NCI-H2081 (cell line): ENCODE data around the gene PPFIA2.

Experiments used
- DNase-seq, 2 experiments: peaks; one replicate each; lab custom pipeline; 2025; lab: John Stamatoyannopoulos, UW

Gene PPFIA2

GRCh38 chr12:81759190-81760051 lies at the start of gene PPFIA2:
TSS of gene PPFIA2 (minus strand) at chr12:81759350.
- peak; percentile 78 to 84 for DNase-seq

DNA sequence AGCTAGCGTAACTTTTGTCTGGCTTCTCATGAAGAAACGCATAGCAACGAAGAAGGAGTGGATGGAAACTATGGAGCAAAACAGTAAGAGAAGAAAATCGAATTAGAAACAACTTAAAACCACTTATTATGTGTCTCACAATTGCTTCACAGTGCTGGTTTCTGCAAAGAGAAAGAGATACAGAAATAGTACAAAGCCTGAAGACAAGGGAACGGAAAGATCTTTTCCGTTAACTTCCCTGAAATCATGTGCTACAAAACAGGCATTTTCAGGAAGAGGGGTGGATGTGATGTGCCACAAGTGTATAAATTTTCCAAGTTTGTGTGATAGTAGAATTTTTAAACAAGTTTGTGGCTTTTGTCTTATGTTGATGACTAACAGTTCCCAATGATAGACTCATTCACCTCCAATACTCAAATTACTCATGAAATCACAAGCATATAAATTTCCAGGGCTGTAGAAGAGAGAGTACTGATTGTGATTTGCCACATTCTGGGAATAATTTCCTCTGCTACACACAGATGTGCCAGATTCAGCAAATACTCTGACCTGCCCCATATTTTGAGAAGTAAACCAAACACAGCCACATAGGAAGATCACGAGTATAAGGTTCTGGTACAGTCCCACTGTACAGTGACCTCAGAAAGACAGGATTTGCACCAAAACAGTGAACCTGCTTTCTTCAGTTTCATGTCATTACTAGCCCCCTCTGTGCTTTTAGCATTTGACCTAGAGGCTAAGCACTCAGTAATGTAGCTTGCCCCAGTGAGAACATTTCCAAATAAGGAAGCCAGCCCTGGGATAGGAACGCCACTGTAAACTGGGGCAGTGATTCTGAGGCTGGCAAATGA lies 41.4 kb upstream of the PPFIA2 start:
- no peak for DNase-seq

- DNase-seq, result no peak
These were observed 39.1 kb upstream of the PPFIA2 start for GRCh38 chr12:81798294-81798693.

DNA sequence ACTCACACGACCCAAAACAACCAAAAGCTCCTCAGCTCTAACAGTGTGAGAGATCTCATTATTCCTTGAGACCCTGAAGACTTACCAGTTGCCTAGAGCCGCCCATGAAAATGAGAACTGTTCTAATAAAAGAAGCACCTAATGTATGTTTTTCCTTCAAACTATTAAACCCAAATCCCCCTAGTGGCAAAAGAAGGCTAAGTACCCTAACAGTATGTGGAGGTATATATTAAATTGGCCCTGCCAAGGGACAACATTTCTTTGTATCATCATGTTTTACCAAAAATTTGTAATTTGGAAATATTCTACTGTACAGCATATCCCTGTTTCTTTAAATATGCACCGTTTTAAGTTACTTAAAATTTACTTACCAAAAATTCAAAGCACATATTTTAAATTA lies 38.0 kb upstream of the PPFIA2 start:
- DNase-seq, result peak; percentile 12 to 34

- no peak for DNase-seq
These were observed 33.5 kb upstream of the PPFIA2 start for GRCh38 chr12:81792666-81793065.

GRCh38 chr12:81779216-81779615 lies 20.1 kb upstream of the PPFIA2 start:
- no peak for DNase-seq

GRCh38 chr12:81778719-81779118 lies 19.6 kb upstream of the PPFIA2 start:
- no peak for DNase-seq

DNA sequence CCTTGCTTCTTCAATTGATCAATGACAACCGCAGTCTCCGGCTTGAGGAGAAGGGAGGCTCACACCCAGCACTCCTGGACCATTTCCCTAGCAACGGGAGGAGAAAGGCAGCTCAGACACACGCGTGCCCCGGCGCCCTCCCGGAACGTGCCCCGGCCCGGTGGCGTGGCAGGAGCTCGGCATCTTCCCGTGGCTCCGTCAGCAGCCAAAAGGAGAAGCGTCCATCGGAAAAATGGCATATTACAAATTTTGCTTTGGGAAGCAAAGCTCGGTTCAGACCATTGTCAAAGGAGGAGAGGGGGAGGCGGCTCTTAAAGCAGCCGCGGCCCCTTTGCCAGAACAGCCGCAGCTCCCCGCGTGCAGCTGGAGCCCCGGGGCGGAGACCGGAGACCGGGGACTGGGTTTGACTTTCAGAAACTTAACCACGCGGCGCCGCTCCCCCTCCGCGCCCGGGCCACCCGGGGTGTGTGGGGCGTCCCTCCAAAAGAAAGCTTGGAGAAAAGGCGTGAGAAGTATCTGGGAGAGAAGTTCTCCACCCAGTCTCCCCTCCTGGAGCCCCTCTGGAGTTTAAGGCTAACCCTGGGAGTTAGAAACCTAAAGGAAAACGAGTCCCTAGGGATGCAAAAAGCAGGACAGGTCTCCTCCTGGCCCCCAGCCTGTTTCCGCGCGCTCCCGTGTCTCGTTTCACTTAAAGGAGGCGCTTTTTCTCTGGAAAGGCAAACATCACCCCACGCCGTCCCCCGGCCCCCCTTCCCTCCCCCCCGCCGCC lies 545 bp downstream of the PPFIA2 start:
- peak; percentile 57 to 72 for DNase-seq

DNA sequence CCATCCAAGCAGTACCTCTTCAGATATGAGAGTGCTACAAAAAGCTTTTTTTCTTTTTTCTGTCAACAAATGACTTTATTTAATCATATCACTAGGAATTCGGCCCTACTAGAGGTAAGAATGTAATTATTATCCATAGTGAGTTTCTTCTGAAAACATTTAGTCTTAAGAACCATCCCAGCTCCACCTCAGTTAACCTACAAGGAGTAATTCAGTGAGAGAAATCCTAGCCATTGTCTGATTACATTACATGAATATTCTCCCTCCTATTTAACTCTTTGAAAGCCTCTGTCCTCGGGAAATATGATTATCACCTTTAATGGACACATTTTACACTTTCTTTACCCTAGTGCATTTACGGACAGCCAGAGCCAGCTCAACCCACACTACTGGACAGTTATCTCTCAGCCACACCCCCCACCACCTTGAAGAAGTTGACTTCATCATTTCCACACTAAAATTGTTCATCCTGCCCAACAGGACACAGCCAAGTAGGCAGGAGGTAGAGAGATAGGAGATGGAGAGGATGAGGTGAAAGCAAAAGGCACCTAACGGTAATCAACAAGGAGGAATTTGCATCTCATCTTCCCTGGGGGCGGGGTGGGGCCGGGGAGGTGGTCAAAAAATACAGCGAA lies 1.3 kb downstream of the PPFIA2 start:
- DNase-seq, result no peak

GRCh38 chr12:81729781-81730180 lies 29.4 kb downstream of the PPFIA2 start:
- no peak for DNase-seq

GRCh38 chr12:81727391-81727790 lies 31.8 kb downstream of the PPFIA2 start:
- DNase-seq, result no peak

- DNase-seq, result no peak
These were observed 32.5 kb downstream of the PPFIA2 start for GRCh38 chr12:81726634-81727033.

- no peak for DNase-seq
These were observed 35.8 kb downstream of the PPFIA2 start for GRCh38 chr12:81723361-81723760.

GRCh38 chr12:81722004-81722403 lies 37.1 kb downstream of the PPFIA2 start:
- no peak for DNase-seq

DNA sequence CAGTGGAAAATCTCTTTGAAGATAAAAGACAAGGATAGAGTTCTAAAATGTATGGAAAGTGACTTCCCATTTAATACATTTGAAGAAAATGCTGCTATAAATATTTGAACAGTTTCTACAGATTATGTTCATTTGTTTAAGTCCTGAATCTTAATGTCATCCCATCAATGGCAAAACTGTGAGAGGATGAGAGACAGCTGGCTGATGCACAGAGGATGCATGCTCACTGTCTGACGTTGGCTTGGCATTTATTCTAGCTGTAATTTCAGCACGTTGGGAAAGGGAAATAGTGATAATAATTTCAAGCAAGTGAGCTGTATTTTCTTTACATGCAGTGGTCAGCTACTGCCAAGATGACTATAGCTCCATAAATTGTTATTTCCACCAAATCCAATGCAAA lies 40.5 kb downstream of the PPFIA2 start:
- no peak for DNase-seq

GRCh38 chr12:81712536-81712935 lies 46.6 kb downstream of the PPFIA2 start:
- DNase-seq, result no peak

DNA sequence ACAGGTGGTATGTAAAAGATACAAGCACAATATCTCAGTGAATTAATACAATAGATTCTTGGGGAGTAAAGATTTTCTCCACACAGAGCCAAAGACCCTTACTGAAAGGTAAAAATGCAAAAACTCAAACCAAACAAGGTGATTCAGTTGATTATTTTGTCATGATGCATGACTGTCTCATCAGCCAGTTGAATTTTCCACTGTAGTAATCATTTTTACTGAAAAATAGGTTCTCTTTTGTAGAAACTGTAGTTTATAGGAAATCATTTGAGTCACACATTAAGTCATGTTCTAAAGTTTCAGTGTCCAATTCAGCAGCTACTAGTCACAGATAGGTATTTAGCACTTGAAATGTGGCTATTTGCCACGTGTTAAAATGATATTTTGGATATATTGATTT lies 53.6 kb downstream of the PPFIA2 start:
- DNase-seq, result no peak

DNA sequence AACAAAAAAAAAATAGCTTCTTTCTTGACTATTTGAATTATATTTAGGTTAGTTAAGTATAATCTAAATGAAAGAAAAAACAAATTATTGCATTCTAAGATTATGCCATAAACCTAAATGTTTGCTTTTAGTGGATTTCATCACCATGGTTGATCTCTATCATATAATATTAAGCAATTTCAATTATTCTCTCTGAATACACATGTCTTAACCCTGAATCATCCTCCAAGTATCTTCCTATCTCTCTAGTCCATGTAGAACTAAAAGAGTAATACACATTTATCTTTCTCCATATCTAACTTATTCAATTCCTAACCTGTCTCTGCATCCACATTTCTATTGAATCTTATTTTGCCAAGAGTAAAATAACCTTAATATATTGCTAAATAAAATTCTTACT lies 59.6 kb downstream of the PPFIA2 start:
- DNase-seq, result no peak

- peak in 1 of 2 experiments; percentile 21 for DNase-seq
These were observed 67.1 kb downstream of the PPFIA2 start for GRCh38 chr12:81692008-81692407.

DNA sequence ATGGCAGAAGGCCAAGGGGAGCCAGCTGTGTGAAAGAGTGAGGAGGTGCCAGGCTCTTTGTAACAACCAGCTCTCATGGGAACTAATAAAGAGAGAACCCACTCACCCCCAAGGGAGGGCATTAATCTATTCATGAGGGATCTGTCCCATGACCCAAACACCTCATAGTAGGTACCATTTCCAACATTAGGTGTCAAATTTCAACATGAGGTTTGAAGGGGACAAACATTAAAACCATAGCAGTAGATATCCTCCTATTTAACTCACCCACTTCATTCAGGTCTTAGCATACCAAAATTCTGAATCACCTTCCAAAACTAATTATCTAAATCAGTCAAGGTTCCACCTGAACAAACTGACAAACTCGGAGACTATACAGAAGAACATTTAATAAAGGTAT lies 75.3 kb downstream of the PPFIA2 start:
- no peak for DNase-seq

DNA sequence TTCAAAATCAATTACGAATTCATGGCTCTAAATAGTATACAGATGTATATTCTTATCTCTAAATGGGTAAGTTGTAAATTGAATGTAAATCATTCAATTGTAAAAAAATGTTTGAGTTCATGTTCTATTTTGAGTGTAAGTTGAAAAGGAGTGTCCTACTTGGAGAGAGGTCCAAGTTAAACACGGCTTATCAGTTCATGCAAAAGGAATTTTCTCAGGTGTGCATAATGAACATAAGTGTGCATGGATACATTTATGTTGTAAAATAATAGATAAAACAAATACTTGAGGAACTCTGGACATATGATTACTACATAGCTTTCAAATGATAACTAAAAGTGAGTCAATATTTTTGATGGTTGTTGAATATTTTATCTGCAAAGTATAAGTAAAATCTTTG lies 79.5 kb downstream of the PPFIA2 start:
- no peak for DNase-seq

DNA sequence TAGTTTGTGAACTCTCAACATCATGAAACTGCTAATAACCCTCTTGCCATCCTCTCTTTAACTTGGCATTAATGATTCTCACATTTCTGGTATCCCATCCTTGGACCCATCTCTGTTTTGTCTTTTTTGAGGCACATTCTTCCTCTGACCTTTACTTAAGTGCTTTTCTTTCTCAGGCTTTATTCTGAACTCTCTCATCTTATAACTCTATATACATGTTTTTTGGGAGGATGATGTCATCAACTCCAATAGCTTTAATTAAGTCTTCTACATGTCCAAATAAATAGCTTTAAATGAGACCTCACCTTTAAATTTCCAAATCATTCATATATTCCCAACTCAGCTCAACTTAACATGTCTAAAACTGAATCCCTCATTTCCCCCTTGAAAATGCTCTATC lies 88.4 kb downstream of the PPFIA2 start:
- no peak for DNase-seq
